K562 (cell line): ENCODE results near the gene ZNF22. TPM values are rescaled to one million over a fixed set of nuclear protein-coding genes. Genes with fewer than 3 reads are reported as not detected.

ENCODE experiments used
- HEY1 ChIP-seq: fragments of 250-450 bp; sonication (Bioruptor Pico); IDR thresholded peaks from 2 replicates; pipeline ENCODE4 v1.5.0; 2020; ENCODE audit warnings: mild to moderate bottlenecking, moderate library complexity, borderline replicate concordance
- MAZ ChIP-seq, 2 experiments: fragments of 450-650 bp in 1 of 2; sonication (generic) in 1 of 2; formaldehyde crosslinking; IDR thresholded peaks in 1 of 2; conservative IDR thresholded peaks in 1 of 2; 2 replicates each; pipeline versions ENCODE4 v1.4.0 to v1.5.0; 2020; ENCODE audit warnings: mild to moderate bottlenecking in 1 of 2, missing genetic modification reagents in 1 of 2
- MYC ChIP-seq, 2 experiments: fragments of 250-450 bp in 1 of 2; sonication (Bioruptor Pico) in 1 of 2; IDR thresholded peaks; 2 replicates each; pipeline versions ENCODE4 v1.5.1 to v1.6.1; 2012 to 2021; ENCODE audit warnings: low read depth in 2 of 2, borderline replicate concordance in 1 of 2, improper control_type of control experiment in 1 of 2, low read length in 1 of 2, mild to moderate bottlenecking in 1 of 2, moderate library complexity in 1 of 2
- NFIC ChIP-seq: fragments of 450-650 bp; IDR thresholded peaks from 2 replicates; pipeline ENCODE4 v1.6.1; 2017; ENCODE audit warnings: mild to moderate bottlenecking, inconsistent platforms
- NR2F6 ChIP-seq: fragments of 450-650 bp; formaldehyde crosslinking; IDR thresholded peaks from 2 replicates; pipeline ENCODE4 v1.4.0; 2020; ENCODE audit warnings: mild to moderate bottlenecking
- PCBP1 ChIP-seq: fragments of 200-400 bp; formaldehyde crosslinking; IDR thresholded peaks from 2 replicates; pipeline ENCODE4 v1.6.1; 2018; ENCODE audit warnings: mild to moderate bottlenecking, low read depth, low read length; ENCODE audit not compliant: poor library complexity, severe bottlenecking
- PTBP1 ChIP-seq: fragments of 200-400 bp; formaldehyde crosslinking; IDR thresholded peaks from 2 replicates; pipeline ENCODE4 v1.6.1; 2017; ENCODE audit warnings: low read depth, low read length
- PTRF ChIP-seq: fragments of 450-650 bp; IDR thresholded peaks from 2 replicates; pipeline ENCODE4 v1.6.1; 2016; ENCODE audit warnings: mild to moderate bottlenecking, missing genetic modification characterization, missing compliant biosample characterization
- RNF2 ChIP-seq: sonication (generic); IDR thresholded peaks from 2 replicates; pipeline ENCODE4 v1.6.1; 2016
- SMARCC2 ChIP-seq: fragments of 450-650 bp; IDR thresholded peaks from 2 replicates; pipeline ENCODE4 v1.6.1; 2017; ENCODE audit warnings: antibody characterized with exemption, moderate library complexity, mild to moderate bottlenecking, low read depth
- TAF7 ChIP-seq: fragments of 450-650 bp; IDR thresholded peaks from 2 replicates; pipeline ENCODE4 v1.6.1; 2016; ENCODE audit warnings: missing genetic modification characterization, missing compliant biosample characterization
- TOE1 ChIP-seq, 2 experiments: fragments of 450-650 bp in 1 of 2; sonication (generic) in 1 of 2; formaldehyde crosslinking in 1 of 2; IDR thresholded peaks; 2 replicates each; pipeline versions ENCODE4 v1.7.1 to v1.8.0; 2016 to 2022; ENCODE audit warnings: borderline replicate concordance in 2 of 2, mild to moderate bottlenecking in 2 of 2, antibody characterized with exemption in 1 of 2, inconsistent platforms in 1 of 2, low read depth in 1 of 2, missing genetic modification reagents in 1 of 2, moderate library complexity in 1 of 2
- ZNF12 ChIP-seq: sonication (generic); formaldehyde crosslinking; IDR thresholded peaks from 2 replicates; pipeline ENCODE4 v1.4.0; 2020; ENCODE audit warnings: mild to moderate bottlenecking, missing genetic modification reagents
- ZNF3 ChIP-seq: fragments of 250-450 bp; sonication (Bioruptor Pico); IDR thresholded peaks from 2 replicates; pipeline ENCODE4 v1.5.0; 2021; ENCODE audit warnings: mild to moderate bottlenecking, moderate library complexity
- ZNF347 ChIP-seq: fragments of 450-650 bp; formaldehyde crosslinking; IDR thresholded peaks from 2 replicates; pipeline ENCODE4 v1.4.0; 2020; ENCODE audit warnings: low read depth, mild to moderate bottlenecking, moderate library complexity
- polyA plus RNA-seq, 8 experiments: library from polyadenylated mRNA; depleted of rRNA in 4 of 8; stranded (reverse) in 5 of 8; unstranded in 3 of 8; fragments of >200 nt; fragmentation: Nextera tagmentation in 2 of 8; fragmentation: Illumina TruSeq in 1 of 8; extraction: Ambion mirVana in 2 of 8; extraction: Trizol in 1 of 8; gene quantifications; 2 replicates each; pipeline versions ENCODE4 v1.2.1 to v1.2.3, GENCODE V29; 2011 to 2014; ENCODE audit warnings: inconsistent platforms in 1 of 8, missing spikeins in 1 of 8
- total RNA-seq, 7 experiments: library from RNA; depleted of rRNA in 6 of 7; stranded (reverse); fragments of >200 nt in 6 of 7; fragmentation: Illumina TruSeq in 2 of 7; extraction: Trizol in 2 of 7; gene quantifications; 2 replicates each; pipeline versions ENCODE4 v1.2.1 to v1.2.3, GENCODE V29; 2011 to 2021; ENCODE audit warnings: low replicate concordance in 1 of 7
- TF ChIP-seq, protein P1 (sequence below): fragments of 450-650 bp; IDR thresholded peaks from 2 replicates; pipeline ENCODE4 v1.6.1; 2016; ENCODE audit warnings: low read depth
- TF ChIP-seq, protein P2 (sequence below), 2 experiments: IDR thresholded peaks; 2 replicates each; pipeline ENCODE4 v1.6.1; 2011; ENCODE audit warnings: borderline replicate concordance in 1 of 2, control low read depth in 1 of 2, low read depth in 1 of 2, low read length in 1 of 2, mild to moderate bottlenecking in 1 of 2, mixed read lengths in 1 of 2, moderate library complexity in 1 of 2; ENCODE audit not compliant: insufficient read depth in 1 of 2, insufficient read length in 1 of 2, poor library complexity in 1 of 2, severe bottlenecking in 1 of 2; ENCODE audit errors: extremely low read depth in 1 of 2

Gene ZNF22
- total and polyA plus RNA-seq, 9 of the 15 experiments (the other 6 are each of a cell fraction or from before 2014, with no cell fraction given) = 36.2 to 98.7 (median 51.2) TPM

DNA sequence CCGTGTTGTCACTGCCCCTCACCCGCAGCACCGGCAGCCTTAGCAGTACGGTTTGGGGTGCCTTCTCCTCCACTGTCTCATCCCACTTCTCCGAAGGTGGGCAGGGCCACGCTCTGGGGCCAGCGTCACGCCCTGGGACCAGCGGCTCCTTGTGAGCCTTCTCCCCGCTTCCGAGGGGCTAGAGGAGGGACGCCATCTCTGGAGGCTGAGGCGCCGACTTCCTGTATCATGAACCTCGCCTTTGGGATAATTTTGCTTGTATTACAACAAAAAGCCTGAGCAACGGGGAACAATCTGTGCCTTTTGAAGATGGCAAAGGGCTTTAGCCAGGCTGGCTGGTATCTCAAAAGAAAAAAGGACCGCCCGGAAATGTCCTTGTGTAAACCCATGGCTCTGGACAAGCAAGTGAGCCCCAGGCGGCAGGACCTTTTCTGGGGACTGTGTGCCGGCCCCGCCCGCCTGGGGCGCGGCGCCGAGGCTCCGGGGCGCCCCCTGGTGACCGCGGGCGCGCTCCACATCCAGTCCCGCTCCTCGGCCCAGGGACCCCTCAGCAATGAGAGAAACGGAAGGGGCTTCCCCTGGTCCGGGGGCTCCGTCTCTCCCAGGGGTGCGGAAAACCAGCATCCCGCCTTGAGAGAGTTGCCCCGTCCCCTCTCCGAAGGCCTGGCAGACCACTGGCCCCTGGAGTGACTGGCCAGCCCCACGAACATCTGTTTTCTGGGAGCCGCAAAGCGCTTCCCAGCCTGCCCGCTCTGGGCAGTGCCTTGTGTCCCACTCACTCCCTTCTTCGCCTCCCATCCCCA, 25.9 kb upstream of the ZNF22 start (continued):
- TF ChIP-seq, protein P1, sequence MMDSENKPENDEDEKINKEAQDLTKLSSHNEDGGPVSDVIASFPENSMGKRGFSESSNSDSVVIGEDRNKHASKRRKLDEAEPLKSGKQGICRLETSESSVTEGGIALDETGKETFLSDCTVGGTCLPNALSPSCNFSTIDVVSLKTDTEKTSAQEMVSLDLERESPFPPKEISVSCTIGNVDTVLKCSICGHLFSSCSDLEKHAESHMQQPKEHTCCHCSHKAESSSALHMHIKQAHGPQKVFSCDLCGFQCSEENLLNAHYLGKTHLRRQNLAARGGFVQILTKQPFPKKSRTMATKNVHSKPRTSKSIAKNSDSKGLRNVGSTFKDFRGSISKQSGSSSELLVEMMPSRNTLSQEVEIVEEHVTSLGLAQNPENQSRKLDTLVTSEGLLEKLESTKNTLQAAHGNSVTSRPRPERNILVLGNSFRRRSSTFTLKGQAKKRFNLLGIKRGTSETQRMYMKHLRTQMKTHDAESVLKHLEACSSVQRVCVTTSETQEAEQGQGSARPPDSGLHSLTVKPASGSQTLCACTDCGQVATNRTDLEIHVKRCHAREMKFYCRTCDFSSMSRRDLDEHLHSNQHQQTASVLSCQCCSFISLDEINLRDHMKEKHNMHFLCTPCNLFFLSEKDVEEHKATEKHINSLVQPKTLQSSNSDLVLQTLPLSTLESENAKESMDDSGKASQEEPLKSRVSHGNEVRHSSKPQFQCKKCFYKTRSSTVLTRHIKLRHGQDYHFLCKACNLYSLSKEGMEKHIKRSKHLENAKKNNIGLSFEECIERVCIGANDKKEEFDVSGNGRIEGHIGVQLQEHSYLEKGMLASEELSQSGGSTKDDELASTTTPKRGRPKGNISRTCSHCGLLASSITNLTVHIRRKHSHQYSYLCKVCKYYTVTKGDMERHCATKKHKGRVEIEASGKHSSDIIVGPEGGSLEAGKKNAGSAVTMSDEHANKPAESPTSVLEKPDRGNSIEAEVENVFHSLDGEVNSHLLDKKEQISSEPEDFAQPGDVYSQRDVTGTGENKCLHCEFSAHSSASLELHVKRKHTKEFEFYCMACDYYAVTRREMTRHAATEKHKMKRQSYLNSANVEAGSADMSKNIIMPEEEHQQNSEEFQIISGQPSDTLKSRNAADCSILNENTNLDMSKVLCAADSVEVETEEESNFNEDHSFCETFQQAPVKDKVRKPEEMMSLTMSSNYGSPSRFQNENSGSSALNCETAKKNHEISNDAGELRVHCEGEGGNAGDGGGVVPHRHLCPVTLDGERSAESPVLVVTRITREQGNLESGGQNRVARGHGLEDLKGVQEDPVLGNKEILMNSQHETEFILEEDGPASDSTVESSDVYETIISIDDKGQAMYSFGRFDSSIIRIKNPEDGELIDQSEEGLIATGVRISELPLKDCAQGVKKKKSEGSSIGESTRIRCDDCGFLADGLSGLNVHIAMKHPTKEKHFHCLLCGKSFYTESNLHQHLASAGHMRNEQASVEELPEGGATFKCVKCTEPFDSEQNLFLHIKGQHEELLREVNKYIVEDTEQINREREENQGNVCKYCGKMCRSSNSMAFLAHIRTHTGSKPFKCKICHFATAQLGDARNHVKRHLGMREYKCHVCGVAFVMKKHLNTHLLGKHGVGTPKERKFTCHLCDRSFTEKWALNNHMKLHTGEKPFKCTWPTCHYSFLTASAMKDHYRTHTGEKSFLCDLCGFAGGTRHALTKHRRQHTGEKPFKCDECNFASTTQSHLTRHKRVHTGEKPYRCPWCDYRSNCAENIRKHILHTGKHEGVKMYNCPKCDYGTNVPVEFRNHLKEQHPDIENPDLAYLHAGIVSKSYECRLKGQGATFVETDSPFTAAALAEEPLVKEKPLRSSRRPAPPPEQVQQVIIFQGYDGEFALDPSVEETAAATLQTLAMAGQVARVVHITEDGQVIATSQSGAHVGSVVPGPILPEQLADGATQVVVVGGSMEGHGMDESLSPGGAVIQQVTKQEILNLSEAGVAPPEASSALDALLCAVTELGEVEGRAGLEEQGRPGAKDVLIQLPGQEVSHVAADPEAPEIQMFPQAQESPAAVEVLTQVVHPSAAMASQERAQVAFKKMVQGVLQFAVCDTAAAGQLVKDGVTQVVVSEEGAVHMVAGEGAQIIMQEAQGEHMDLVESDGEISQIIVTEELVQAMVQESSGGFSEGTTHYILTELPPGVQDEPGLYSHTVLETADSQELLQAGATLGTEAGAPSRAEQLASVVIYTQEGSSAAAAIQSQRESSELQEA = no peak
- no peak for TF ChIP-seq RNF2
- no peak for TF ChIP-seq SMARCC2
- TF ChIP-seq TOE1 (IDR thresholded peaks at IDR 0.05; ENCODE audit: borderline replicate concordance) = no peak
- TF ChIP-seq TOE1 (CRISPR knock-in tag; IDR thresholded peaks at IDR 0.05; ENCODE audit: borderline replicate concordance, low read depth) = no peak
- TF ChIP-seq MAZ (CRISPR knock-in tag; conservative IDR thresholded peaks at IDR 0.05 in 1 of 2, IDR thresholded peaks at IDR 0.05 in 1 of 2) = peak; percentile 90 to 97
- no peak for TF ChIP-seq ZNF3 (CRISPR knock-in tag)
- no peak for TF ChIP-seq NR2F6 (CRISPR knock-in tag)
- TF ChIP-seq PTRF (tag) = no peak
- no peak for TF ChIP-seq ZNF347
- TF ChIP-seq ZNF12 (CRISPR knock-in tag) = no peak
- no peak for TF ChIP-seq HEY1 (CRISPR knock-in tag)
- TF ChIP-seq NFIC = 0 out of 2 replicates have a peak, but pooled peaks have one; percentile 12
- no peak for TF ChIP-seq TAF7 (tag)
- TF ChIP-seq PCBP1 = peak; percentile 75
- TF ChIP-seq MYC (IDR thresholded peaks at IDR 0.05; ENCODE audit: low read depth, low read length) = peak; percentile 35; the same call in 1 of the 2 replicates
- 0 out of 2 replicates have a peak, but pooled peaks have one; percentile 14 for TF ChIP-seq MYC (CRISPR knock-in tag; IDR thresholded peaks at IDR 0.05; ENCODE audit: borderline replicate concordance, low read depth)
- TF ChIP-seq, protein P2, sequence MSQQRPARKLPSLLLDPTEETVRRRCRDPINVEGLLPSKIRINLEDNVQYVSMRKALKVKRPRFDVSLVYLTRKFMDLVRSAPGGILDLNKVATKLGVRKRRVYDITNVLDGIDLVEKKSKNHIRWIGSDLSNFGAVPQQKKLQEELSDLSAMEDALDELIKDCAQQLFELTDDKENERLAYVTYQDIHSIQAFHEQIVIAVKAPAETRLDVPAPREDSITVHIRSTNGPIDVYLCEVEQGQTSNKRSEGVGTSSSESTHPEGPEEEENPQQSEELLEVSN (IDR thresholded peaks at IDR 0.05; ENCODE audit: borderline replicate concordance in 1 of 2, extremely low read depth in 1 of 2, insufficient read depth in 1 of 2, insufficient read length in 1 of 2, low read depth in 1 of 2, low read length in 1 of 2, poor library complexity in 1 of 2, severe bottlenecking in 1 of 2) = peak in 1 of 2 experiments; percentile 55
- TF ChIP-seq PTBP1 = no peak
